A673 (cell line): ENCODE results near the gene SUSD1. TPM values are rescaled to one million over a fixed set of nuclear protein-coding genes. Genes with fewer than 3 reads are reported as not detected.

ENCODE experiments used
- BruUV-seq: library from RNA; stranded (reverse); fragments of 400-500 nt; replicated peaks from 2 replicates; lab custom pipeline; 2021; lab: Mats Ljungman, UMichigan
- CTCF ChIA-PET: fragments of 300-600 bp; sonication (Branson Sonifier 250); formaldehyde crosslinking; loops from one replicate; lab custom pipeline; 2022; ENCODE audit warnings: antibody characterized with exemption; lab: Charles Lee
- POLR2A ChIA-PET: fragments of 300-600 bp; sonication (Branson Sonifier 250); formaldehyde crosslinking; loops from one replicate; lab custom pipeline; 2022; ENCODE audit warnings: antibody characterized with exemption; ENCODE audit not compliant: low non-redundant PET; lab: Charles Lee
- DNase-seq: peaks from one replicate; pipeline ENCODE4 v3.0.0-alpha.2; 2015; ENCODE audit warnings: low spot score
- H3K27ac ChIP-seq: fragments of 200-600 bp; sonication (generic); 2 replicates; pipeline ENCODE4 v1.5.1; 2016; ENCODE audit warnings: mixed run types, low read depth, mild to moderate bottlenecking, mixed read lengths, antibody characterized with exemption, low read length; ENCODE audit not compliant: poor library complexity, severe bottlenecking
- H3K27me3 ChIP-seq: fragments of 200-600 bp; sonication (generic); replicated peaks from 2 replicates; pipeline ENCODE4 v1.6.1; 2017; ENCODE audit warnings: mixed run types, low read depth, mild to moderate bottlenecking, mixed read lengths, antibody characterized with exemption, low read length; ENCODE audit not compliant: insufficient read depth, poor library complexity
- H3K36me3 ChIP-seq: fragments of 200-600 bp; sonication (generic); 2 replicates; pipeline ENCODE4 v1.6.1; 2016; ENCODE audit warnings: mixed run types, mild to moderate bottlenecking, mixed read lengths, antibody characterized with exemption, low read length; ENCODE audit not compliant: insufficient read depth, poor library complexity, severe bottlenecking
- H3K4me1 ChIP-seq: fragments of 200-600 bp; sonication (generic); 2 replicates; pipeline ENCODE4 v1.6.1; 2017; ENCODE audit warnings: mixed run types, mild to moderate bottlenecking, mixed read lengths, antibody characterized with exemption, low read length; ENCODE audit not compliant: insufficient read depth, poor library complexity, severe bottlenecking
- H3K4me3 ChIP-seq: fragments of 200-600 bp; sonication (generic); 2 replicates; pipeline ENCODE4 v1.5.1; 2016; ENCODE audit warnings: low read depth, mixed run types, mild to moderate bottlenecking, mixed read lengths, low read length; ENCODE audit not compliant: poor library complexity, severe bottlenecking
- H3K9me3 ChIP-seq: fragments of 200-600 bp; sonication (generic); 2 replicates; pipeline ENCODE4 v1.6.1; 2016; ENCODE audit warnings: mixed run types, low read depth, mild to moderate bottlenecking, mixed read lengths, antibody characterized with exemption, low read length; ENCODE audit not compliant: poor library complexity, severe bottlenecking
- CTCF ChIP-seq: fragments of 300-800, 200-600 bp; sonication (generic); conservative IDR thresholded peaks from 2 replicates; pipeline ENCODE4 v1.5.1; 2017; ENCODE audit warnings: low read depth, mild to moderate bottlenecking, antibody characterized with exemption, low read length, moderate library complexity, mixed read lengths
- EZH2 ChIP-seq: fragments of 200-600 bp; sonication (generic); IDR thresholded peaks from 2 replicates; pipeline ENCODE4 v1.6.1; 2017; ENCODE audit warnings: borderline replicate concordance, low read depth, mild to moderate bottlenecking, mixed read lengths, antibody characterized with exemption, low read length; ENCODE audit not compliant: poor library complexity, severe bottlenecking
- intact Hi-C: fragments of 100-400 bp; cut with micrococcal nuclease; formaldehyde crosslinking; loops from one replicate; pipeline ENCODE4 v1.10.0; 2022; ENCODE audit not compliant: unreplicated experiment
- total RNA-seq: library from RNA; stranded (reverse); gene quantifications from 2 replicates; pipeline ENCODE4 v1.2.3, GENCODE V29; 2021

The SUSD1 gene
- total RNA-seq, 1 experiment from 2014 or later = 14.9 TPM

GRCh38 chr9:112184221-112184620 is 9.1 kb upstream of the SUSD1 start:
- Histone ChIP-seq H3K36me3 (no peaks in the 10 kb centered on the region), H3K4me3 (no peak overlapping the region), H3K27me3 (no peaks in the 10 kb centered on the region), H3K27ac (no peak overlapping the region), H3K4me1 (peaks cover 11% of the 10 kb centered on the region), H3K9me3 (peaks cover 6% of the 10 kb centered on the region)
- POLR2A ChIA-PET = no interaction called here
- BruUV-seq = no TSS peak
- intact Hi-C loops = no loop called here
- CTCF ChIA-PET = no interaction called here
- TF ChIP-seq CTCF (no peak), EZH2 (no peak)
- DNase-seq = no peak

- H3K27me3 ChIP-seq = no peaks in the 10 kb centered on the region
- peaks cover 11% of the 10 kb centered on the region for H3K4me1 ChIP-seq
- ChIA-PET CTCF (no interaction called here), POLR2A (no interaction called here)
- no peak overlapping the region for H3K4me3 ChIP-seq
- H3K9me3 ChIP-seq = peaks cover 6% of the 10 kb centered on the region
- H3K27ac ChIP-seq = no peak overlapping the region
- H3K36me3 ChIP-seq = no peaks in the 10 kb centered on the region
- no TSS peak for BruUV-seq
- no peak for TF ChIP-seq CTCF
- TF ChIP-seq EZH2 = no peak
- DNase-seq = no peak
- intact Hi-C loops = no loop called here
These were observed 5.3 kb upstream of the SUSD1 start for GRCh38 chr9:112180387-112180881.

- CTCF ChIA-PET = no interaction called here
- intact Hi-C loops = no loop called here
- TF ChIP-seq CTCF = no peak
- no peak for TF ChIP-seq EZH2
- Histone ChIP-seq H3K4me1 (peaks cover 11% of the 10 kb centered on the region), H3K36me3 (no peaks in the 10 kb centered on the region), H3K9me3 (peaks cover 6% of the 10 kb centered on the region), H3K4me3 (no peak overlapping the region), H3K27me3 (no peaks in the 10 kb centered on the region), H3K27ac (no peak overlapping the region)
- no TSS peak for BruUV-seq
- POLR2A ChIA-PET = no interaction called here
- no peak for DNase-seq
These were observed 4.7 kb upstream of the SUSD1 start for GRCh38 chr9:112179816-112180215.
